Measurements from ENCODE around the gene SERBP1.

SERBP1 gene

GRCh38 chr1:67430358-67431155, at the start of gene SERBP1:
Gene SERBP1 (minus strand): TSS chr1:67430402. CDS start chr1:67430300, 102 bp downstream.
- DNase-seq (ENCODE audit: low read depth): peak; percentile 97
- peak within 1 kb of the TSS; percentile 95 for H3K4me3 ChIP-seq (replicated peaks; ENCODE audit: low read depth, low read length)
- TF ChIP-seq CTCF (IDR thresholded peaks at IDR 0.05; ENCODE audit: low read length, missing control alignments): no peak

GRCh38 chr1:67479146-67479891, 49.1 kb upstream of the SERBP1 start:
- DNase-seq (ENCODE audit: low read depth): peak; percentile 39
- H3K4me3 ChIP-seq (replicated peaks; ENCODE audit: low read depth, low read length): no peak overlapping the region
- TF ChIP-seq CTCF (IDR thresholded peaks at IDR 0.05; ENCODE audit: low read length, missing control alignments): no peak

GRCh38 chr1:67476906-67477305, 46.7 kb upstream of the SERBP1 start:
- no peak for DNase-seq (ENCODE audit: low read depth)
- no peak for TF ChIP-seq CTCF (IDR thresholded peaks at IDR 0.05; ENCODE audit: low read length, missing control alignments)
- H3K4me3 ChIP-seq (replicated peaks; ENCODE audit: low read depth, low read length): no peak overlapping the region

- DNase-seq (ENCODE audit: low read depth): no peak
- TF ChIP-seq CTCF (IDR thresholded peaks at IDR 0.05; ENCODE audit: low read length, missing control alignments): no peak
- no peak overlapping the region for H3K4me3 ChIP-seq (replicated peaks; ENCODE audit: low read depth, low read length)
Observed at GRCh38 chr1:67476006-67476482, 45.8 kb upstream of the SERBP1 start.

- no peak overlapping the region for H3K4me3 ChIP-seq (replicated peaks; ENCODE audit: low read depth, low read length)
- DNase-seq (ENCODE audit: low read depth): no peak
- no peak for TF ChIP-seq CTCF (IDR thresholded peaks at IDR 0.05; ENCODE audit: low read length, missing control alignments)
Observed at GRCh38 chr1:67472056-67472455, 41.9 kb upstream of the SERBP1 start.

GRCh38 chr1:67469431-67469830, 39.2 kb upstream of the SERBP1 start:
- DNase-seq (ENCODE audit: low read depth): no peak
- TF ChIP-seq CTCF (IDR thresholded peaks at IDR 0.05; ENCODE audit: low read length, missing control alignments): no peak
- no peak overlapping the region for H3K4me3 ChIP-seq (replicated peaks; ENCODE audit: low read depth, low read length)
